Astrocyte (in vitro differentiated cells and primary cell): ENCODE results near the gene BFSP2.

ENCODE experiments used
- CTCF ChIP-seq: IDR thresholded peaks from 2 replicates; pipeline ENCODE4 v1.5.1; 2011; ENCODE audit warnings: low read depth, mild to moderate bottlenecking, inconsistent platforms, low read length, moderate library complexity; ENCODE audit not compliant: insufficient read depth
- EZH2 ChIP-seq: IDR thresholded peaks from 2 replicates; pipeline ENCODE4 v1.6.1; 2012; ENCODE audit warnings: mild to moderate bottlenecking, low read length, inconsistent platforms; ENCODE audit not compliant: insufficient read depth

- TF ChIP-seq CTCF (no peak), EZH2 (no peak)
These were observed 51.5 kb downstream of the BFSP2 start for GRCh38 chr3:133451309-133451708.
